Calu3 (cell line): ENCODE data around the gene SLC22A5. TPM values are rescaled to one million over a fixed set of nuclear protein-coding genes. Genes with fewer than 3 reads are reported as not detected.

ENCODE experiments used
- BruUV-seq: library from RNA; stranded (reverse); fragments of 400-500 nt; replicated peaks from 2 replicates; lab custom pipeline; 2021; lab: Mats Ljungman, UMichigan
- CTCF ChIA-PET: fragments of 300-600 bp; sonication (Branson Sonifier 250); formaldehyde crosslinking; loops from one replicate; lab custom pipeline; 2022; ENCODE audit warnings: antibody characterized with exemption; lab: Charles Lee
- DNase-seq: peaks from one replicate; pipeline ENCODE4 v3.0.0; 2022
- H3K27ac Mint-ChIP-seq: one replicate; pipeline ENCODE4 v1.8.0; 2022; ENCODE audit warnings: mixed read lengths; ENCODE audit not compliant: unreplicated experiment
- H3K27me3 Mint-ChIP-seq: one replicate; pipeline ENCODE4 v1.8.0; 2022; ENCODE audit warnings: mixed read lengths; ENCODE audit not compliant: unreplicated experiment
- H3K36me3 Mint-ChIP-seq: one replicate; pipeline ENCODE4 v1.8.0; 2022; ENCODE audit warnings: mild to moderate bottlenecking, moderate library complexity, mixed read lengths; ENCODE audit not compliant: insufficient read depth, unreplicated experiment
- H3K4me1 Mint-ChIP-seq: one replicate; pipeline ENCODE4 v1.8.0; 2022; ENCODE audit warnings: mild to moderate bottlenecking, low read depth, mixed read lengths; ENCODE audit not compliant: unreplicated experiment
- H3K4me3 Mint-ChIP-seq: one replicate; pipeline ENCODE4 v1.8.0; 2022; ENCODE audit warnings: mild to moderate bottlenecking, low read depth, moderate library complexity, mixed read lengths; ENCODE audit not compliant: unreplicated experiment
- H3K9me3 Mint-ChIP-seq: one replicate; pipeline ENCODE4 v1.8.0; 2022; ENCODE audit warnings: low read depth, mixed read lengths; ENCODE audit not compliant: unreplicated experiment
- CTCF ChIP-seq: fragments of 200-600 bp; IDR thresholded peaks from one replicate; pipeline ENCODE4 v1.8.0; 2022; ENCODE audit warnings: antibody characterized with exemption; ENCODE audit not compliant: unreplicated experiment
- intact Hi-C: fragments of 100-400 bp; cut with micrococcal nuclease; formaldehyde crosslinking; loops from one replicate; pipeline ENCODE4 v1.10.0; 2022; ENCODE audit not compliant: unreplicated experiment
- total RNA-seq: library from RNA; stranded (reverse); gene quantifications from 2 replicates; pipeline ENCODE4 v1.2.3, GENCODE V29; 2022

The SLC22A5 gene
- total RNA-seq, 1 experiment from 2014 or later = 24.6 TPM

GRCh38 chr5:132391247-132391646 is 21.7 kb downstream of the SLC22A5 start:
- peaks cover 23% of the 10 kb centered on the region for H3K36me3 Mint-ChIP-seq
- no peak overlapping the region for H3K27ac Mint-ChIP-seq
- TF ChIP-seq CTCF = no peak
- no peaks in the 10 kb centered on the region for H3K9me3 Mint-ChIP-seq
- BruUV-seq = no TSS peak
- CTCF ChIA-PET = no interaction called here
- H3K4me3 Mint-ChIP-seq = no peak overlapping the region
- intact Hi-C loops = no loop called here
- no peaks in the 10 kb centered on the region for H3K27me3 Mint-ChIP-seq
- H3K4me1 Mint-ChIP-seq = peaks cover 48% of the 10 kb centered on the region
- no peak for DNase-seq

- Mint-ChIP-seq H3K27ac (no peak overlapping the region), H3K27me3 (no peaks in the 10 kb centered on the region), H3K4me1 (peaks cover 42% of the 10 kb centered on the region), H3K9me3 (no peaks in the 10 kb centered on the region), H3K4me3 (no peak overlapping the region), H3K36me3 (peaks cover 28% of the 10 kb centered on the region)
- no peak for TF ChIP-seq CTCF
- CTCF ChIA-PET = no interaction called here
- DNase-seq = no peak
- intact Hi-C loops = no loop called here
- BruUV-seq = no TSS peak
Observed at GRCh38 chr5:132391870-132392269, 22.4 kb downstream of the SLC22A5 start.

- Mint-ChIP-seq H3K27ac (no peak overlapping the region), H3K4me1 (peaks cover 36% of the 10 kb centered on the region), H3K4me3 (no peak overlapping the region), H3K36me3 (peaks cover 28% of the 10 kb centered on the region), H3K9me3 (no peaks in the 10 kb centered on the region), H3K27me3 (no peaks in the 10 kb centered on the region)
- TF ChIP-seq CTCF = no peak
- intact Hi-C loops = no loop called here
- DNase-seq = no peak
- CTCF ChIA-PET = no interaction called here
- BruUV-seq = no TSS peak
Observed at GRCh38 chr5:132392411-132392810, 22.9 kb downstream of the SLC22A5 start.

- H3K36me3 Mint-ChIP-seq = peaks cover 21% of the 10 kb centered on the region
- intact Hi-C loops = no loop called here
- no peak for DNase-seq
- TF ChIP-seq CTCF = no peak
- no peaks in the 10 kb centered on the region for H3K27me3 Mint-ChIP-seq
- H3K9me3 Mint-ChIP-seq = no peaks in the 10 kb centered on the region
- no peak overlapping the region for H3K27ac Mint-ChIP-seq
- H3K4me3 Mint-ChIP-seq = no peak overlapping the region
- CTCF ChIA-PET = no interaction called here
- BruUV-seq = no TSS peak
- H3K4me1 Mint-ChIP-seq = peaks cover 29% of the 10 kb centered on the region
Observed at GRCh38 chr5:132392978-132393825, 23.7 kb downstream of the SLC22A5 start.
